HG02852 (cell line): ENCODE results near the gene AHR.
"Not testable (repeated sequence)": the region's sequence is repeated elsewhere in the genome, so short reads cannot be mapped to it uniquely, and the experiment has no call there.

Experiments
- ATAC-seq: cut with Tn5 transposase; IDR thresholded peaks from one replicate; pipeline ENCODE4 v1.9.1; 2021; ENCODE audit warnings: mild to moderate bottlenecking, moderate library complexity; ENCODE audit not compliant: unreplicated experiment

Gene AHR

DNA sequence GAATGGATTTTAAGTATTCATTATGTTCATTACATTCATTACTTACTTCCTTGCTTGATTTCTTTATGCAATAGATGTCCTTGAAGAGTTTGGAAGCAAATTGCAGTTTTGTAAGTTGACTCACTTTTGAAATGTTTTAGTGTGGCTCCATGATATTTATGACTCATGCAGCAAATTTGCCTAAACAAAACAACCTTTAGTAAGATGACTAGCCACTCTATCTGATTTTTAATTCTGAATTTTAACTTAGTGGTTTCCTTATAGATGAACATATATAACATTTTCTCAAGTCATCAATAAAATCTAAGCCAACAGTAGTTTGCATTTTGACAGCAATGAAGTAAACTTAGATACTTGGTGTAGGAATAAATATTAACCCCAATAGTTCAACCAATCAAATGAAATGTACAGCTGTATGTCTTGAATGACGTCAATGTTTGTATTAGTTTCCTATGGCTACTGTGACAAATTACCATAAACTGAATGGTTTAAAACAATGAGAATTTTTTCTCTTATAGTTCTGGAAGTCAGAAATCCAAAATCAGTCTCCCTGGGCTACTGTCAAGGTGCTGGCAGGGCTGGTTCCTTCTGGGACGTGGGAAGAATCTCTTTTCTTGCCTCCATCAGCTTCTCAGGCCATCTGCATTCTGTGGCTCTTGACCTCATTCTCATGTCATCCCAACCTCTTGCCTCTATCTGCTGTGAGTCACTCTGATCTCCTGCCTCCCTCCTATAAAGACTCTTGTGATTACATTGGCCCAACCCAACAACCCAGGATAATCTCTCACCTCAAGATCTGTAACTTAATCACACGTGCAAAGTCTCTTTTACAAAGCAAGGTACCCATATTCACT is 73.4 kb downstream of the AHR start:
- ATAC-seq = no peak

DNA sequence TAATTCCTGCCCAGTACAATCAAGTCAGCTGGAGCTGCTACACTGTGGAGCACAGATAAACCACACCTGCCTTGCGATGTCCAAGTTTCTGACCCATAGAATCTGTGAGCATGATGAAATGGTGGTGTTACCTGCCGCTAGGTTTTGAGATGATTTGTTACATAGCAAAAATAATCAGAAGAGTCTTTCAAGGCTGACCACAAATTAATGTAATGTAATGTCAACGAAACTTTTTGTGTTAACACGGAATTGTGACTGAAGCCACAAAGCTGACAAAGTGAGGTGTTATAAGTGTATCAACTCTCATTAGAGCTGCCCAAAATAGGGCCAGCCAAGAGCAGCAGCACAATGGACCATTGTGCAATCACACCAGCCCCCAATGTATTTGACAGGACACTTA is 75.7 kb downstream of the AHR start:
- ATAC-seq = no peak

DNA sequence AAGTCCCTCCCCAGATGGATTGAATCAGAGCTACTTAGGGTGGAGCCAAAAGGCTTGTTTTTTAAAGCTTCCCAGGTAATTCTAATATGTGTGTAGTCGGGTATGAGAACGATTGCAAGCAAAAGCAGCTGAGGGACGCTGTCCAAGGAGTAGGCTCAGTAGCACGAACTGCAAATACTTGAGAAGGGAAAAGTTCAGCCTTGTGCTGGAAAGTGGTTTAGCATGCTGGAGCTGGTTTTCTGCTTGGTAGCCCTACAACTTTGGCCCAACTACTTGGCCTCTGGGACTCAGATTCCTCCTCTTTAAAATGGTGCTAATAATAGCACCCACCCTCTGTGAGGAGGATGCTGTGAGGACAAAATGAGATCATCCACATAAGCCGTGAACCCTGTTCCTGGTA is 76.2 kb downstream of the AHR start:
- ATAC-seq = no peak

- ATAC-seq = no peak
Measured at GRCh38 chr7:17376595-17376994, 78.1 kb downstream of the AHR start.

- no peak for ATAC-seq
Measured at GRCh38 chr7:17380736-17381662, 82.5 kb downstream of the AHR start.

- peak; percentile 47 for ATAC-seq
Measured at GRCh38 chr7:17382408-17383354, 84.2 kb downstream of the AHR start.

DNA sequence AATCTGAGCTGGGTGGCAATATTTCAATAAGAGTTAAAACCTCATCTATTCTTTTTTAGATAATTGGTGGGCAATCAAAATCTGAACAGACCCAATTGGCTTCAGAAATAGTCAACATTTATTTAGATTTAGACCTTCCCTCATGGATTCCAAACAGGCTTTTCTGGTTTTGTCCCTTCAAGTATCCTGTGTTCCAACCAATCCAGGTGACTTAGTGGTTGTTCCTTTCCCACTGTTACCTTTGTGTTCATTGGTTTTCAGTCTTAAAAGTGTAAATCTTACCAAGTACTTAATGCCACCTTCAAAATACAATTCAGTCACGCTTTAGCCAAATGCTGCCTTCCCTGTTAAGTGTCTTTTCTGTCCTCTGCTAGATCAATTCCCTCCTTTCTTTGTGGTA is 85.9 kb downstream of the AHR start:
- ATAC-seq = no peak

GRCh38 chr7:17385612-17386011 is 87.2 kb downstream of the AHR start:
- ATAC-seq = no peak

DNA sequence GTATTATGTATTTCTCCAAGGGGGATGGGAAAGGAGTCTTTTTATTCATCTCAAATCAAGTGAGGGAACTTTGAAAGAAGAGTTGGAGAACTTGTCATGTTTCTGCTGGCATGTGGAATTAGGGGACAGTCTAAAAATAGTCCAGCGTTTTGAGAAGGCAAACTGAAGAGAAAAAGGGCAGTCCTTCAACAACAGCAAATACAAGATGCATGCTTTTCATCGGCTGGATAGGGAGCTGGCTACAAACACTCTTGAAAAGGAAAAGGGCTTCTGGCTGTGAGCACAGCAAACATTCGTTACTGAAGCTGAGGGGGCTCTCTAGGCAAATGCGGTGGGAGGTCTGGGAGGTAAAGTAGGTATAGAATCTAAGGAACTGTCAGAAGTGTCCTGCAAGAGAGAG is 91.9 kb downstream of the AHR start:
- no peak for ATAC-seq

GRCh38 chr7:17391366-17391765 is 92.9 kb downstream of the AHR start:
- ATAC-seq = no peak

DNA sequence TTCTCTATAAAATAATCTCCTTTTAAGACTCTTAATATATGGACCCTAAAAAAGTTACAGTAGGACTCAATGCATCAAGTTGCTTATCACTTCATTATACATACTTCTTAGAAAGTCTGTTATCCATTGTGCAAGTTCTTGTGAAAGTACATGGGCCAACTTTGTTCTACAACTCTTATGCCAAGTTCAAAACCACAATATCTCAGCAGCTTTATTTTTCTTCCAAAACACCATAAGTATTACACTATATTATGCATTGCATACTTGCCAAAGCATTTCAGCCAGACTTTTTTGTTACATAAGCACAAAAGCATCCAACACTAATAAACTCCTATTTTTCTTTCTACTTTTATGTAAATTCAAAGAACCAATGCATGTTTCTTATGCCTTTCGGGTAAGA is 94.4 kb downstream of the AHR start:
- ATAC-seq = no peak

- ATAC-seq = not testable (repeated sequence)
Measured at GRCh38 chr7:17394563-17394962, 96.1 kb downstream of the AHR start.
